Measurements from ENCODE around the gene FUT1. TPM values are rescaled to one million over a fixed set of nuclear protein-coding genes. Genes with fewer than 3 reads are reported as not detected.

The FUT1 gene
- total and polyA plus RNA-seq, 9 of the 15 experiments (the other 6 are each of a cell fraction or from before 2014, with no cell fraction given), result 2.3 to 18.5 (median 8.8) TPM

DNA sequence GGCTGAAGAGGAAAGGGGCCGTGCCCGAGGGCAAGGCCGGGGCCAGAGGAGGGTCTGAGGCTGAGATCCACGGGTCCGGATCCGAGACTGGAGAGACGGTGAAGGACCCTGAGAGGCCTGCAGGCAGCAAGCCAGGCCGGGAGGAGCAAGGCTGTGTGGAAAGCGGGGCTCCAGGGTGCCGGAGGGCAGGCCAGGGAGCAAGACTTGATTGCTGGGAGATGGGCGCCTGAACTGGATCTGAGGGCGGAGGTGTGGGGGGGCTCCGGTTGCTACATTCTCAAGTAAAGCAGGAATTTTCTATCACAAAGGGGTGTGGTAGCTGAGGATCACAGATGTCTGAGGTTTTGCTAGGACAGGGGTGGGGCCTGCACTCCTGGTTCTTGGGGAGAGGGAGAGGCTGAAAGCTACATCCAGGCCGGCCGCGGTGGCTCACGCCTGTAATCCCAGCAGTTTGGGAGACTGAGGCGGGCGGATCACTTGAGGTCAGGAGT, 36.7 kb downstream of the FUT1 start:
- H4K20me1 ChIP-seq (replicated peaks; ENCODE audit: control insufficient read depth, insufficient read depth, low read length), result no peaks in the 10 kb centered on the region
- peaks cover 7% of the 10 kb centered on the region; the same call in 1 of the 3 replicates for H3K79me2 ChIP-seq (ENCODE audit: control insufficient read depth, insufficient read depth, low read length)
- WGBS (ENCODE audit: insufficient coverage, low coverage, missing lambda C conversion rate), result 49% methylated on average over 19 of the region's 19 CpGs
- H3K4me1 ChIP-seq (replicated peaks in 1 of 2; ENCODE audit: control insufficient read depth in 2 of 2, insufficient read depth in 2 of 2, low read length in 2 of 2), result peaks cover 18 to 58% of the 10 kb centered on the region in 2 experiments
- H3K27me3 ChIP-seq (ENCODE audit: control insufficient read depth in 2 of 2, insufficient read depth in 2 of 2, low read length in 2 of 2), result no peaks in the 10 kb centered on the region
- H3K9me3 ChIP-seq (replicated peaks; ENCODE audit: control insufficient read depth, insufficient read depth, low read depth, low read length), result no peaks in the 10 kb centered on the region
- no peak overlapping the region for H3K4me3 ChIP-seq
- peak overlapping the region; percentile 85; the same call in 1 of the 2 replicates for H3K4me2 ChIP-seq (ENCODE audit: insufficient read depth, low read length)
- ATAC-seq, result no peak
- FAIRE-seq, result peak; percentile 44
- ChIA-PET CTCF (ENCODE audit: low intra/inter-chr PET ratio) (no interaction called here), POLR2A (interaction anchor here (1.0 kb wide), 1 partner anchor 10 kb away, joined by 6 read pairs; no protein-coding TSS in a partner anchor)
- intact Hi-C loops (cut with micrococcal nuclease) (loop anchor here (2.0 kb wide), 1 partner anchor 41 kb away; no protein-coding TSS in a partner anchor), in situ Hi-C loops (cut with MboI) (no loop called here)
- no peak overlapping the region for H3K27ac ChIP-seq (ENCODE audit: extremely low read depth, low read depth, low read length)
- no peak for DNase-seq (ENCODE audit: extremely low read depth in 1 of 4, low spot score in 3 of 4)
- no TSS peak for BruUV-seq (replicated peaks)
- no peaks in the 10 kb centered on the region for H3K36me3 ChIP-seq (ENCODE audit: control insufficient read depth, insufficient read depth, low read length)
- H3K9me1 ChIP-seq (ENCODE audit: control insufficient read depth, insufficient read depth, low read length), result no peaks in the 10 kb centered on the region
- no peak for TF ChIP-seq EWSR1 (IDR thresholded peaks at IDR 0.05; ENCODE audit: borderline replicate concordance, low read depth, partially characterized antibody)
- TF ChIP-seq, protein P1, sequence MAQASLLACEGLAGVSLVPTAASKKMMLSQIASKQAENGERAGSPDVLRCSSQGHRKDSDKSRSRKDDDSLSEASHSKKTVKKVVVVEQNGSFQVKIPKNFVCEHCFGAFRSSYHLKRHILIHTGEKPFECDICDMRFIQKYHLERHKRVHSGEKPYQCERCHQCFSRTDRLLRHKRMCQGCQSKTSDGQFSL (CRISPR knock-in tag; IDR thresholded peaks at IDR 0.05), result 0 out of 2 replicates have a peak, but pooled peaks have one; percentile 25
- TF ChIP-seq, protein P1 (tag; IDR thresholded peaks at IDR 0.05), result no peak
- no peak overlapping the region for H2AFZ ChIP-seq (ENCODE audit: low read depth, low read length)
- H3K9ac ChIP-seq (ENCODE audit: insufficient read depth in 1 of 2, low read depth in 2 of 2, low read length in 2 of 2), result peak overlapping the region in 1 of 2 experiments; percentile 61; a peak in 2 of 4 replicates

Measured in K562 (cell line).